ENCODE data around the gene ETS1.

The ETS1 gene

GRCh38 chr11:128434411-128434810 lies 152.9 kb downstream of the ETS1 start:
- 96% methylated on average over 4 of the region's 4 CpGs for WGBS

DNA sequence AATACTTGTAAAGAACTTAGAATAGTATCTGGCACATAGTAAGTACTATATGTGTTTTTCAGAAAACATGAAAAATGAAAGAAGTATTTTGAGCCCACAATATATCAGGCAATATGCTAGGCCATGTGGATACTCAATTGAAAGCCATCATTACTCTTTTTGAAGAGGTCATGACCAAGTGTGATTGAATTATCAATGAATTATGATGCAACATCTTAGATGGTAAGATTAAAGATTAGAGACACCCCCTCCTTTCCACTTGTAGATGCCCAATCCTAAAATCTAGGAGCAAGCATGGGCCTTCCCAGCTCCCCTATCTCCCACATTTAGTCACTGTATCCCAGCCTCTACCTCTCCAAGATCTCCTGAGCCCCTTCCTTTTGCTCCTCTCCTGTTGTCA lies 154.4 kb downstream of the ETS1 start:
- Histone ChIP-seq H3K4me3 (ENCODE audit: low read length) (no peak overlapping the region), H3K27ac (ENCODE audit: low read depth, low read length) (no peak overlapping the region), H3K36me3 (ENCODE audit: insufficient read depth, low read length) (no peaks in the 10 kb centered on the region), H3K4me1 (ENCODE audit: insufficient read depth, low read length) (no peaks in the 10 kb centered on the region), H3K9ac (ENCODE audit: low read depth, low read length) (no peak overlapping the region), H3K27me3 (ENCODE audit: insufficient read depth, low read length) (no peaks in the 10 kb centered on the region), H3K9me3 (ENCODE audit: insufficient read depth, low read depth, low read length) (no peaks in the 10 kb centered on the region)

More at GRCh38 chr11:128434411-128434810, 152.9 kb downstream of the ETS1 start:
- H3K9me3 ChIP-seq (ENCODE audit: insufficient read depth, low read depth, low read length) = no peaks in the 10 kb centered on the region
- no peaks in the 10 kb centered on the region for H3K36me3 ChIP-seq (ENCODE audit: insufficient read depth, low read length)
- H3K27me3 ChIP-seq (ENCODE audit: insufficient read depth, low read length) = no peaks in the 10 kb centered on the region
- no peak overlapping the region for H3K4me3 ChIP-seq (ENCODE audit: low read length)
- no peak overlapping the region for H3K27ac ChIP-seq (ENCODE audit: low read depth, low read length)
- H3K4me1 ChIP-seq (ENCODE audit: insufficient read depth, low read length) = no peaks in the 10 kb centered on the region
- no peak overlapping the region for H3K9ac ChIP-seq (ENCODE audit: low read depth, low read length)

DNA sequence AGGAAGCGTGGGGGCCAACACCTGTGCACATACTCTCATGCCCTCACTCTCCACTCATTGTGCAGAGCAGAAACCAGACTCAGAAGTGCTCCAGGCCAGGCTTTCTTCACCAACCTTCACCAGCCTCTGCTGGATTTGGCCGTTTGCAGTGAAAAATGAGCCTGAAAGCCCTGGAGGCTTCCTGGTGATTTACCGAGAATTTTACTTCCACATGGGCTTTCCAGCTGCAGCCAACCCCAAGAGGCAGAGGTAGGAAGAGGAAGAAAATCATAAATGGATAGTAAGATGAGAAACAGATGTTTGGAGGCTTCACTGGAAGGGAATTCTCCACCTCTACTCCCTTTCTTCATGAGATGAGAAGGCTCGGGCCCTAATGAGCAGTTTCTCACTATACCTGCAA lies 155.4 kb downstream of the ETS1 start:
- Histone ChIP-seq H3K36me3 (ENCODE audit: insufficient read depth, low read length) (no peaks in the 10 kb centered on the region), H3K9ac (ENCODE audit: low read depth, low read length) (no peak overlapping the region), H3K9me3 (ENCODE audit: insufficient read depth, low read depth, low read length) (no peaks in the 10 kb centered on the region), H3K4me1 (ENCODE audit: insufficient read depth, low read length) (no peaks in the 10 kb centered on the region), H3K27ac (ENCODE audit: low read depth, low read length) (no peak overlapping the region), H3K4me3 (ENCODE audit: low read length) (no peak overlapping the region), H3K27me3 (ENCODE audit: insufficient read depth, low read length) (no peaks in the 10 kb centered on the region)
- 89% methylated on average over 4 of the region's 4 CpGs for WGBS

DNA sequence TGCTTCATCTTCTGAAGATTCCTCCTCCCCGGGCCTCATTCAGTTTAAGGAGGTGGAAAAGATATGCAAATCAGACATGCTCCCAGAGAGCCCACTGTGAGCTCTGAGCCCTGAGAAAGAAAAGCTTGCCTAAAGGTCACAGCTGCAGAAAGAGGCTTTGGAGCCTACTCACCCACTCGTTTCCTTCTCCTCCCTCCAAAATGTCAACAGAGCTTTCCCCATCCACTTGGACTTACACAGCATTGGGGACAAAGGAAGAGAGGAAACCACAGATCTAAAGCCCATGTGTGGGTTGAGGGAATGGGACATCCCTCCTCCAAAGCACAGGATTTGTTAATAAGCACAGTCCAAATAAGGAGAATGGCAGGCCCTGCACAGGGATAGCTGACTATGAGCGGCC lies 158.4 kb downstream of the ETS1 start:
- no peak overlapping the region for H3K9ac ChIP-seq (ENCODE audit: low read depth, low read length)
- WGBS = 69% methylated on average over 3 of the region's 3 CpGs
- H3K4me3 ChIP-seq (ENCODE audit: low read length) = no peak overlapping the region

DNA sequence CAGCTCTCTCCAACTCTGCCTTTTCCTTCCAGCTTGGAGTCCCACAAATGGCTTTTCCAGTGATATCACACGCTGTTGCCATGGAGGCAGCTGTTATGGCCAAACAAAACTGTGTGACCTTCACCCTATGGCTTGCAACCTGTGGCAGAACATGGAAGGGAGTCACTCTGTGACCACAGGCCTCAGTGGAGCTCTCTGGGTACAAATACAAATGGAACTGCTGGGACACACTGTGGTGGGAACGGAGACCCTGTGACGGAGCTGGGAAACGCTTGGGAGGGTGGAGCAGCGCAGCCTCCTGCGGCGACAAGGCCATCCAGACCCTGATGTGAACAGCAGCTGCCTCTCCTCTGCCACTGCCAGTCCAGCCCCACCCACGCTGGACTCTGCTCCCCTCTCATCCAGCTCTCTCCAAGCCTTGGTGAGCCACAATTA lies 162.5 kb downstream of the ETS1 start:
- peaks cover 7% of the 10 kb centered on the region; the same call in 1 of the 2 replicates for H3K4me1 ChIP-seq (ENCODE audit: insufficient read depth, low read length)
- no peak overlapping the region for H3K9ac ChIP-seq (ENCODE audit: low read depth, low read length)
- no peaks in the 10 kb centered on the region for H3K27me3 ChIP-seq (ENCODE audit: insufficient read depth, low read length)
- no peaks in the 10 kb centered on the region for H3K9me3 ChIP-seq (ENCODE audit: insufficient read depth, low read depth, low read length)
- no peak overlapping the region for H3K4me3 ChIP-seq (ENCODE audit: low read length)
- 93% methylated on average over 8 of the region's 8 CpGs for WGBS
- no peaks in the 10 kb centered on the region for H3K36me3 ChIP-seq (ENCODE audit: insufficient read depth, low read length)
- H3K27ac ChIP-seq (ENCODE audit: low read depth, low read length) = no peak overlapping the region

More for the DNA sequence above, 158.4 kb downstream of the ETS1 start:
- peaks cover 7% of the 10 kb centered on the region; the same call in 1 of the 2 replicates for H3K4me1 ChIP-seq (ENCODE audit: insufficient read depth, low read length)
- H3K9me3 ChIP-seq (ENCODE audit: insufficient read depth, low read depth, low read length) = no peaks in the 10 kb centered on the region
- H3K27me3 ChIP-seq (ENCODE audit: insufficient read depth, low read length) = no peaks in the 10 kb centered on the region
- no peaks in the 10 kb centered on the region for H3K36me3 ChIP-seq (ENCODE audit: insufficient read depth, low read length)
- no peak overlapping the region for H3K27ac ChIP-seq (ENCODE audit: low read depth, low read length)

- WGBS = 42% methylated on average over 8 of the region's 8 CpGs
- Histone ChIP-seq H3K27ac (ENCODE audit: low read depth, low read length) (no peak overlapping the region), H3K36me3 (ENCODE audit: insufficient read depth, low read length) (no peaks in the 10 kb centered on the region), H3K4me1 (ENCODE audit: insufficient read depth, low read length) (peaks cover 7% of the 10 kb centered on the region; the same call in 1 of the 2 replicates), H3K9me3 (ENCODE audit: insufficient read depth, low read depth, low read length) (no peaks in the 10 kb centered on the region), H3K9ac (ENCODE audit: low read depth, low read length) (no peak overlapping the region), H3K4me3 (ENCODE audit: low read length) (no peak overlapping the region), H3K27me3 (ENCODE audit: insufficient read depth, low read length) (no peaks in the 10 kb centered on the region)
Measured at GRCh38 chr11:128424271-128424711, 163.1 kb downstream of the ETS1 start.

GRCh38 chr11:128422576-128423370 lies 164.6 kb downstream of the ETS1 start:
- Histone ChIP-seq H3K27ac (ENCODE audit: low read depth, low read length) (no peak overlapping the region), H3K4me1 (ENCODE audit: insufficient read depth, low read length) (peaks cover 7% of the 10 kb centered on the region; the same call in 1 of the 2 replicates), H3K4me3 (ENCODE audit: low read length) (no peak overlapping the region), H3K27me3 (ENCODE audit: insufficient read depth, low read length) (no peaks in the 10 kb centered on the region), H3K9me3 (ENCODE audit: insufficient read depth, low read depth, low read length) (no peaks in the 10 kb centered on the region), H3K36me3 (ENCODE audit: insufficient read depth, low read length) (no peaks in the 10 kb centered on the region), H3K9ac (ENCODE audit: low read depth, low read length) (no peak overlapping the region)
- WGBS = 87% methylated on average over 16 of the region's 16 CpGs

DNA sequence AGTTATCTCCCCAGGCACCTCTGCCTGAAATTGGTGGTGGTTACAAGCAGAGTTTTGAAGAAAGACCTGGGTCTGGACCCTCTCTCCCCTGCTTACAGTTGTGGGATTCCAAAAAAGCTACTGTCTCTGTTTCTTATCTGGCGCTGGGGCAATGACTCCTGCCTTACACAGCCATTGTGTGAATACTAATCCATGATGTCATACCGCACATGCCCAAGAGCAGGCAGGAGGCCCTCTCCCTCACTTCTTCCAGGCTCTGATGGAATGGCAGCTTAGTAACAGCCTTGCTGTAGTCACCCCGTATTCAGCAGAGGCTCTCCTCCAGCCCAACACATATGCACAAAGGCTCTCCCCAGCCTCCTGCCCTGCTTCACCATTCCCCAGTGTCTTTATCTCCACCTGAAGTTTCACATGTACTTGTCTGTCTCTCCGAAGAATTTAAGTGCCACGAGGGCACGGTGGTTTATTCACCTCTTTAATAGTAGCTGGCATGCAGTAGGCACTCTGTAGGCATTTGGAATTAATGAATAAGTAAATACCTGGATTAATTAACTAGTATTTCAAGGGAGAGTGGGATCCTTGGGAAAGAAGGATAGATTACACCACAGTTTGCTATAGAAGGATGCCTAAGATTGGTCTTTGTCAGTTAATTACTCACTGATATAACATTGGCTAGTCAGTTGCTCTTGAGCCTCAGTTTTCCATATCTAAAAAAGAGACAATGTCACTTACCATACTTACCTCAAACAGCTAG lies 165.6 kb downstream of the ETS1 start:
- WGBS = 87% methylated on average over 6 of the region's 6 CpGs
- Histone ChIP-seq H3K9ac (ENCODE audit: low read depth, low read length) (no peak overlapping the region), H3K27ac (ENCODE audit: low read depth, low read length) (no peak overlapping the region)

GRCh38 chr11:128420951-128421350 lies 166.4 kb downstream of the ETS1 start:
- H3K4me1 ChIP-seq (ENCODE audit: insufficient read depth, low read length) = peaks cover 7% of the 10 kb centered on the region; the same call in 1 of the 2 replicates
- no peaks in the 10 kb centered on the region for H3K9me3 ChIP-seq (ENCODE audit: insufficient read depth, low read depth, low read length)
- H3K36me3 ChIP-seq (ENCODE audit: insufficient read depth, low read length) = no peaks in the 10 kb centered on the region
- no peak overlapping the region for H3K4me3 ChIP-seq (ENCODE audit: low read length)
- no peak overlapping the region for H3K9ac ChIP-seq (ENCODE audit: low read depth, low read length)
- WGBS = 83% methylated on average over 4 of the region's 4 CpGs
- no peaks in the 10 kb centered on the region for H3K27me3 ChIP-seq (ENCODE audit: insufficient read depth, low read length)
- no peak overlapping the region for H3K27ac ChIP-seq (ENCODE audit: low read depth, low read length)

More for the DNA sequence above, 165.6 kb downstream of the ETS1 start:
- H3K4me1 ChIP-seq (ENCODE audit: insufficient read depth, low read length) = peaks cover 7% of the 10 kb centered on the region; the same call in 1 of the 2 replicates
- H3K4me3 ChIP-seq (ENCODE audit: low read length) = no peak overlapping the region
- H3K27me3 ChIP-seq (ENCODE audit: insufficient read depth, low read length) = no peaks in the 10 kb centered on the region
- no peaks in the 10 kb centered on the region for H3K9me3 ChIP-seq (ENCODE audit: insufficient read depth, low read depth, low read length)
- H3K36me3 ChIP-seq (ENCODE audit: insufficient read depth, low read length) = no peaks in the 10 kb centered on the region

GRCh38 chr11:128420265-128420664 lies 167.1 kb downstream of the ETS1 start:
- peaks cover 7% of the 10 kb centered on the region; the same call in 1 of the 2 replicates for H3K4me1 ChIP-seq (ENCODE audit: insufficient read depth, low read length)
- no peak overlapping the region for H3K4me3 ChIP-seq (ENCODE audit: low read length)
- H3K27ac ChIP-seq (ENCODE audit: low read depth, low read length) = no peak overlapping the region
- no peaks in the 10 kb centered on the region for H3K27me3 ChIP-seq (ENCODE audit: insufficient read depth, low read length)
- H3K9ac ChIP-seq (ENCODE audit: low read depth, low read length) = no peak overlapping the region
- no peaks in the 10 kb centered on the region for H3K9me3 ChIP-seq (ENCODE audit: insufficient read depth, low read depth, low read length)
- 85% methylated on average over 4 of the region's 4 CpGs for WGBS
- no peaks in the 10 kb centered on the region for H3K36me3 ChIP-seq (ENCODE audit: insufficient read depth, low read length)
